Activated CD8-positive, alpha-beta T cell treated with anti-CD3 and anti-CD28 coated beads for 36 hours (primary cell): ENCODE results near the gene MYL12B. TPM values are rescaled to one million over a fixed set of nuclear protein-coding genes. Genes with fewer than 3 reads are reported as not detected.
"Not testable (repeated sequence)": the region's sequence is repeated elsewhere in the genome, so short reads cannot be mapped to it uniquely, and the experiment has no call there.

Experiments used
- ATAC-seq: fragments of 200-7000 bp; cut with Tn5 transposase; one replicate; pipeline ENCODE4 v1.10.0; 2021; ENCODE audit warnings: mild to moderate bottlenecking, moderate library complexity
- CTCF ChIA-PET: fragments of 350-600 bp; sonication (Branson Sonifier 250); formaldehyde crosslinking; loops from one replicate; lab custom pipeline; 2021; ENCODE audit warnings: antibody characterized with exemption; lab: Charles Lee
- POLR2A ChIA-PET: fragments of 350-600 bp; sonication (Branson Sonifier 250); formaldehyde crosslinking; loops from one replicate; lab custom pipeline; 2021; ENCODE audit warnings: antibody characterized with exemption; lab: Charles Lee
- DNase-seq: peaks from one replicate; pipeline ENCODE4 v3.0.0-alpha.2; 2020
- H3K27ac Mint-ChIP-seq: one replicate; pipeline ENCODE4 v1.8.0; 2021; ENCODE audit warnings: mild to moderate bottlenecking, mixed read lengths
- H3K27me3 Mint-ChIP-seq: one replicate; pipeline ENCODE4 v1.8.0; 2021; ENCODE audit warnings: mixed read lengths
- H3K36me3 Mint-ChIP-seq: one replicate; pipeline ENCODE4 v1.8.0; 2021; ENCODE audit warnings: low read depth, mixed read lengths
- H3K4me1 Mint-ChIP-seq: one replicate; pipeline ENCODE4 v1.8.0; 2021; ENCODE audit warnings: low read depth, mixed read lengths
- H3K4me3 Mint-ChIP-seq: one replicate; pipeline ENCODE4 v1.8.0; 2021; ENCODE audit warnings: mild to moderate bottlenecking, moderate library complexity, mixed read lengths
- H3K9me3 Mint-ChIP-seq: one replicate; pipeline ENCODE4 v1.8.0; 2021; ENCODE audit warnings: mixed read lengths
- CTCF ChIP-seq: fragments of 200-600 bp; IDR thresholded peaks from one replicate; pipeline ENCODE4 v1.8.0; 2022; ENCODE audit warnings: antibody characterized with exemption, mild to moderate bottlenecking
- intact Hi-C: fragments of 100-400 bp; cut with micrococcal nuclease; formaldehyde crosslinking; loops from one replicate; pipeline ENCODE4 v1.10.0; 2022
- total RNA-seq, 2 experiments: library from RNA; stranded (reverse); gene quantifications; one replicate each; pipeline ENCODE4 v1.2.3, GENCODE V29; 2021

Gene MYL12B
- total RNA-seq, 2 experiments from 2014 or later = 243 to 264 TPM

DNA sequence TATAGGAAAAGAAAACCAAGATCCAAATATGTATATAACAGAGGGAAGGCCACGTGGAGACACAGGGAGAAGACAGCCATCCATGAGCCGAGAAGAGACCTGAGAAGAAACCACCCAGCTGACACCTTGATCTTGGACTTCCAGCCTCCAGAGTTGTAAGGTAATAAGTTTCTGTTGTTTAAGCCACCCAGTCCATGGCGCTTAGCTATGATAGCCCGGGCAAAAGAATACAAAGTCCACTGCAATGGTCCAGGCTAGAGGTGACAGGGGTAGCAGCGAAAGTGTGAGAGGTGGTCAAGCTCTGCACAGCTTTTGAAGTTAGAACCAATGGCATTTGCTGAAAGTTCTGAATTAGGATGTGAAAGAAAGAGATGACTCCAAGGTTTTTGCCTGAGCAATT, 44.9 kb upstream of the MYL12B start:
- Mint-ChIP-seq H3K27ac (no peak overlapping the region), H3K27me3 (no peaks in the 10 kb centered on the region), H3K36me3 (no peaks in the 10 kb centered on the region), H3K4me3 (no peak overlapping the region), H3K4me1 (peaks cover 14% of the 10 kb centered on the region), H3K9me3 (no peaks in the 10 kb centered on the region)
- TF ChIP-seq CTCF = no peak
- CTCF ChIA-PET = interaction anchor here (2.1 kb wide), 1 partner anchor 29 kb away, joined by 7 read pairs; no protein-coding TSS in a partner anchor
- ATAC-seq (no peak), DNase-seq (no peak)
- intact Hi-C loops = no loop called here
- POLR2A ChIA-PET = no interaction called here

DNA sequence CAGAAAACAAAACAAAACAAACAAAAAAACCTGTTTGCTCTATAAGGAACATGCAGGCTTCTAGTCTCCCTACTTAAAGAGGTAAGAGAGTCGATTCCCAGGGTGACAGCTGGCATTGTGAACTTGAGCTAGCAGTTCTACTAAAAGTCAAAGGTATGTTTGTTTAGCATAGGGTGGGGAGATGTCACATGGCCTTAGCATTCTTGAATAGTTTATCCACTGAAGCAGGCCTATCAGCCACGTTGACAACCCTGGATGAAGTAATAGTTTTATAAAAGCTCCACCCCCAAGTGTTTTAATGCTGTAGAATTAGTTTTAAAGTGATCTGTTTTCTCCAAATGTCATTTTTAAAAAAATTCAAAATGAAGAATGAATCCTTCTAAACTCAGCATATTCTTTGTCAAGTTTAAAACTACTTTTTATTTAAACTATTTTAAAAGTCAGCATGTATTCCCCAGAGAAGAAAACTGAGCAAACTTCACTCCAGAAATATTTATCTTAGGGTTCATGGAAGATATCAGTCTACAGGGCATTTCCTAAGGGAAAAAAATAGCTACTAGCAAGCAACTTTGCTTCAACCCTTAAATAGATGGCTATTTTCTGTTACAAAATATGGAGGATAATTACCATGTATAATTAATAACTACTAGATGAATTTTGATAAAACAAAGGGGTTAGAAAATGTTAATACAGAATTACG, 43.8 kb upstream of the MYL12B start:
- no peak overlapping the region for H3K27ac Mint-ChIP-seq
- DNase-seq = no peak
- no peak overlapping the region for H3K4me3 Mint-ChIP-seq
- H3K9me3 Mint-ChIP-seq = no peaks in the 10 kb centered on the region
- no peak for TF ChIP-seq CTCF
- peaks cover 8% of the 10 kb centered on the region for H3K4me1 Mint-ChIP-seq
- ChIA-PET CTCF (interaction anchor here (1.4 to 2.1 kb wide), 2 partner anchors 28 to 66 kb away, joined by 5 to 7 read pairs; no protein-coding TSS in a partner anchor), POLR2A (no interaction called here)
- no peaks in the 10 kb centered on the region for H3K27me3 Mint-ChIP-seq
- intact Hi-C loops = no loop called here
- no peaks in the 10 kb centered on the region for H3K36me3 Mint-ChIP-seq
- no peak for ATAC-seq

DNA sequence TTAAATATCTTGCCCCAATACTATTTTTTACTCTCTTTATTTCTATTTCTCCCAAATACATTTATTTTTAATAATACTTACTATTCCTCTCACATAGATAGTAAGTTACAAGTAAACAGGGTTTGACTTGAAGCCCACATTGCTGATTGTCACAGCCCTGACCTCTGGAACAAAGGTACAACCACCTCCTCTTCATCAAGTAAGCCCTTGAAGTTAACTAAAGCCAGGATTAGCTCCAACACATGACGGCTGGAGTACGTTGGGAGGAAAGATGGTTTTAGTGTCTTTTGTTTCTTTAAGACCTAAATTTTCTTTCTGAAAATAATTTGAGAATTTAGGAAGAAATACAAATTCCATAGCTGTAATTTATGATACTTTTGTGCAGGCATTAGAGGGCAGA, 43.1 kb upstream of the MYL12B start:
- Mint-ChIP-seq H3K4me3 (no peak overlapping the region), H3K27ac (no peak overlapping the region), H3K9me3 (no peaks in the 10 kb centered on the region), H3K4me1 (peaks cover 1% of the 10 kb centered on the region), H3K27me3 (no peaks in the 10 kb centered on the region), H3K36me3 (no peaks in the 10 kb centered on the region)
- TF ChIP-seq CTCF = no peak
- intact Hi-C loops = no loop called here
- DNase-seq (no peak), ATAC-seq (no peak)
- ChIA-PET POLR2A (no interaction called here), CTCF (interaction anchor here (1.2 to 1.4 kb wide), 3 partner anchors 10 to 67 kb away, joined by 3 to 5 read pairs (median 4); no protein-coding TSS in a partner anchor)

GRCh38 chr18:3219241-3219630, 42.7 kb upstream of the MYL12B start:
- no peak for TF ChIP-seq CTCF
- Mint-ChIP-seq H3K36me3 (no peaks in the 10 kb centered on the region), H3K4me3 (no peak overlapping the region), H3K4me1 (no peaks in the 10 kb centered on the region), H3K9me3 (no peaks in the 10 kb centered on the region), H3K27ac (no peak overlapping the region), H3K27me3 (no peaks in the 10 kb centered on the region)
- ChIA-PET CTCF (interaction anchor here (1.2 to 1.4 kb wide), 3 partner anchors 10 to 67 kb away, joined by 3 to 5 read pairs (median 4); no protein-coding TSS in a partner anchor), POLR2A (no interaction called here)
- intact Hi-C loops = no loop called here
- ATAC-seq = no peak
- DNase-seq = no peak

DNA sequence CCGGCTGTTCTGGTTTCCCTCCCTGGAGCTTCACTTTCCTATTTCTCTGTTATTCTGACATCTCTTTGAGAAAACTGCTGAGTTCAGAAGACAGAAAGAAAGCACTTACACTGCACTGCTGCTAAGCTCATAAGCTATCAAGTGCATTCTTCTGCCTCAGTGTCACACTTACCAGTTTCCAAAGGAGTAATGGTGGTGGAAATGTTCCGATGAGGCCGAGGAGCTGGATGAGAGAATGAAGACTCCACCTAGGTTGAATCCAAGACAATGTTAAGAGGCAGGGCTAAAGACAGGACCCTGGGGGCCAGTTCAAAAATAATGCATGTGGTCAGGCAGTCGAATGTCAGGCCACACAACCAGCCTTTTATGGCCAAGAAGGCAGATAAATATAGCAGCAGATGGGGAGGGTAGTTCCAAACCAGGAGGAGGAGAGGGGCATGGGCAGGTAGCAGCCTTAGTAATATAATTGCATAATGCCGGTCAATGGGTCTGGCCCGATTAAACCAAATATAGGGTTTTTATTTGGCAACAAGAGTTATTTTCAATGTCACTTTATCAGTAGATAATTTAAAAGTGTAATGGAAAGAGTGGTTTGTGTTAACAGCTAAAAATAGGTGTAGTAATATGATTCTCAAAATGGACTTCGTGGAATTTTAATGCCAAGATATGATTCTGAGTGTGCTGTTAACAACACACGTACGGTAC, 42.1 kb upstream of the MYL12B start, which contains the start of gene MYOM1:
Gene MYOM1 (minus strand): TSS at position 338 of the 705 bp plus-strand sequence. CDS start 4,745 bp downstream, outside the sequence.
- POLR2A ChIA-PET = interaction anchor here (0.7 to 1.1 kb wide), 2 partner anchors 12 to 285 kb away, joined by 3 read pairs; no protein-coding TSS in a partner anchor
- H3K4me1 Mint-ChIP-seq = no peaks in the 10 kb centered on the region
- H3K4me3 Mint-ChIP-seq = no peak within 1 kb of the TSS
- intact Hi-C loops = no loop called here
- no peaks in the 10 kb centered on the region for H3K9me3 Mint-ChIP-seq
- DNase-seq (no peak), ATAC-seq (no peak)
- no peak within 1 kb of the TSS for H3K27ac Mint-ChIP-seq
- TF ChIP-seq CTCF = no peak
- CTCF ChIA-PET = interaction anchor here (1.0 to 1.6 kb wide), 6 partner anchors 9 to 90 kb away, joined by 3 to 6 read pairs (median 4); no protein-coding TSS in a partner anchor
- no peaks in the 10 kb centered on the region for H3K27me3 Mint-ChIP-seq
- no peaks in the 10 kb centered on the region for H3K36me3 Mint-ChIP-seq

DNA sequence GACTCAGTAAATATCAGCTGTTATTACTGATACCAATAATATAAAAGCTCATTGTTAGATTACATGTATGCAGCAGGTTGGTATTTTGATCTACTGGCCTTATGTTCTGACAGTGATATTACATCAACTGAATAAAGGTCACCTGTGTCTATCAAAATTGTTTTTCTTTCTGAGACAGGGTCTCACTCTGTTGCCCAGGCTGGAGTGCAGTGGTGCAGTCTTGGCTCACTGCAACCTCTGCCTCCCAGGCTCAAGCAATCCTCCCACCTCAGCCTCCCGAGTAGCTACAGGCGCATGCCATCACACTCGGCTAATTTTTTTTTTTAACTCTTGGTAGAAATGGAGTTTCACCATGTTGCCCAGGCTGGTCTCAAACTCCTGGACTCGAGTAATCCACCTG, 41.1 kb upstream of the MYL12B start:
- H3K9me3 Mint-ChIP-seq, H3K4me3 Mint-ChIP-seq, H3K4me1 Mint-ChIP-seq, ATAC-seq, DNase-seq, intact Hi-C loops, H3K36me3 Mint-ChIP-seq, H3K27me3 Mint-ChIP-seq, H3K27ac Mint-ChIP-seq: not testable (repeated sequence)
- CTCF ChIA-PET = interaction anchor here (1.0 to 1.6 kb wide), 4 partner anchors 26 to 91 kb away, joined by 3 to 6 read pairs (median 4); no protein-coding TSS in a partner anchor
- POLR2A ChIA-PET = interaction anchor here (0.9 to 1.1 kb wide), 2 partner anchors 8 to 14 kb away, joined by 3 read pairs; no protein-coding TSS in a partner anchor
